Measurements from ENCODE around the gene LOXL3.
"Not testable (repeated sequence)": the region's sequence is repeated elsewhere in the genome, so short reads cannot be mapped to it uniquely, and the experiment has no call there.

DNA sequence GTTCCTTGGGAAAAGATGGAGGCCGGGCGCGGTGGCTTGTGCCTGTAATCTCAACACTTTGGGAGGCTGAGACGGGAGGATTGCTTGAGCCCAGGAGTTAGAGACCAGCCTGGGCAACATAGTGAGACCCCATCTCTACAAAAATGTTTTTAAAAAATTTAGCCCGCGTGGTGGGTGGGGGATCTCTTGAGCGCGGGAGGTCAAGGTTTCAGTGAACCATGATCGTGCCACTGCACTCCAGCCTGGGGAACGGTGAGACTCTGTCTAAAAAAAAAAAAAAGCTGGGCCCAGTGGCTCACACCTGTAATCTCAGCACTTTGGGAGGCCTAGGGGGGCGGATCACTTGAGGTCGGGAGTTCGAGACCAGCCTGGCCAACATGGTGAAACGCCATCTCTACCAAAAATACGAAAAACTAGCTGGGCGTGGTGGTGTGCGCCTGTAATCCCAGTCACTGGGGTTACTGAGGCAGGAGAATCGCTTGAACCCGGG, 70.0 kb downstream of the LOXL3 start:
- TF ChIP-seq, protein P1, sequence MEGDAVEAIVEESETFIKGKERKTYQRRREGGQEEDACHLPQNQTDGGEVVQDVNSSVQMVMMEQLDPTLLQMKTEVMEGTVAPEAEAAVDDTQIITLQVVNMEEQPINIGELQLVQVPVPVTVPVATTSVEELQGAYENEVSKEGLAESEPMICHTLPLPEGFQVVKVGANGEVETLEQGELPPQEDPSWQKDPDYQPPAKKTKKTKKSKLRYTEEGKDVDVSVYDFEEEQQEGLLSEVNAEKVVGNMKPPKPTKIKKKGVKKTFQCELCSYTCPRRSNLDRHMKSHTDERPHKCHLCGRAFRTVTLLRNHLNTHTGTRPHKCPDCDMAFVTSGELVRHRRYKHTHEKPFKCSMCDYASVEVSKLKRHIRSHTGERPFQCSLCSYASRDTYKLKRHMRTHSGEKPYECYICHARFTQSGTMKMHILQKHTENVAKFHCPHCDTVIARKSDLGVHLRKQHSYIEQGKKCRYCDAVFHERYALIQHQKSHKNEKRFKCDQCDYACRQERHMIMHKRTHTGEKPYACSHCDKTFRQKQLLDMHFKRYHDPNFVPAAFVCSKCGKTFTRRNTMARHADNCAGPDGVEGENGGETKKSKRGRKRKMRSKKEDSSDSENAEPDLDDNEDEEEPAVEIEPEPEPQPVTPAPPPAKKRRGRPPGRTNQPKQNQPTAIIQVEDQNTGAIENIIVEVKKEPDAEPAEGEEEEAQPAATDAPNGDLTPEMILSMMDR (IDR thresholded peaks at IDR 0.05) = not testable (repeated sequence)
- TF ChIP-seq POLR2A (IDR thresholded peaks at IDR 0.05) = not testable (repeated sequence)

All from adrenal gland (tissue), 5 donors.